WTC11 (cell line): ENCODE measurements around the gene RCAN2. TPM values are rescaled to one million over a fixed set of nuclear protein-coding genes. Genes with fewer than 3 reads are reported as not detected.

Source experiments
- ATAC-seq: fragments of 200-7000 bp; cut with Tn5 transposase; 2 replicates; pipeline ENCODE4 v1.10.0; 2021; ENCODE audit warnings: mild to moderate bottlenecking, moderate library complexity
- CTCF ChIA-PET: fragments of 300-600 bp; sonication (Branson Sonifier 250); formaldehyde crosslinking; loops from one replicate; lab custom pipeline; 2021; ENCODE audit warnings: antibody characterized with exemption; lab: Charles Lee
- POLR2A ChIA-PET: fragments of 350-600 bp; sonication (Branson Sonifier 250); formaldehyde crosslinking; loops from one replicate; lab custom pipeline; 2021; ENCODE audit warnings: antibody characterized with exemption; lab: Charles Lee
- DNase-seq: peaks from one replicate; pipeline ENCODE4 v3.0.0; 2021; ENCODE audit warnings: low spot score
- H3K27ac Mint-ChIP-seq: 2 replicates; pipeline ENCODE4 v1.8.0; 2021; ENCODE audit warnings: mixed read lengths
- H3K27me3 Mint-ChIP-seq: 2 replicates; pipeline ENCODE4 v1.8.0; 2021; ENCODE audit warnings: low read depth, mild to moderate bottlenecking, moderate library complexity, mixed read lengths
- H3K36me3 Mint-ChIP-seq: 2 replicates; pipeline ENCODE4 v1.8.0; 2021; ENCODE audit warnings: mixed read lengths
- H3K4me1 Mint-ChIP-seq: 2 replicates; pipeline ENCODE4 v1.8.0; 2022; ENCODE audit warnings: mixed read lengths
- H3K4me3 Mint-ChIP-seq: 2 replicates; pipeline ENCODE4 v1.8.0; 2021; ENCODE audit warnings: mild to moderate bottlenecking, moderate library complexity, mixed read lengths
- H3K9me3 Mint-ChIP-seq: 2 replicates; pipeline ENCODE4 v1.8.0; 2021; ENCODE audit warnings: mixed read lengths
- CREM ChIP-seq: sonication (generic); formaldehyde crosslinking; IDR thresholded peaks from 2 replicates; pipeline ENCODE4 v1.8.1; 2022; ENCODE audit warnings: mild to moderate bottlenecking, missing genetic modification reagents, moderate library complexity
- ETV6 ChIP-seq: sonication (generic); formaldehyde crosslinking; IDR thresholded peaks from 2 replicates; pipeline ENCODE4 v1.8.1; 2022; ENCODE audit warnings: mild to moderate bottlenecking, missing genetic modification reagents
- GRHL2 ChIP-seq: fragments of 250-450 bp; sonication (Bioruptor Pico); IDR thresholded peaks from 2 replicates; pipeline ENCODE4 v1.8.0; 2022; ENCODE audit warnings: mild to moderate bottlenecking, moderate library complexity; ENCODE audit not compliant: insufficient replicate concordance, severe bottlenecking
- GTF2I ChIP-seq: fragments of 250-450 bp; sonication (Bioruptor Pico); conservative IDR thresholded peaks from 2 replicates; pipeline ENCODE4 v1.4.0; 2021; ENCODE audit warnings: mild to moderate bottlenecking
- JUN ChIP-seq: sonication (generic); formaldehyde crosslinking; IDR thresholded peaks from 2 replicates; pipeline ENCODE4 v1.8.0; 2023; ENCODE audit warnings: mild to moderate bottlenecking, missing genetic modification reagents
- MXD4 ChIP-seq: fragments of 250-450 bp; sonication (Bioruptor Pico); IDR thresholded peaks from 2 replicates; pipeline ENCODE4 v1.8.0; 2021; ENCODE audit warnings: mild to moderate bottlenecking, moderate library complexity, borderline replicate concordance
- NR2C2 ChIP-seq: sonication (generic); formaldehyde crosslinking; IDR thresholded peaks from 2 replicates; pipeline ENCODE4 v1.8.0; 2022; ENCODE audit warnings: mild to moderate bottlenecking, missing genetic modification reagents
- SMAD3 ChIP-seq: sonication (generic); formaldehyde crosslinking; IDR thresholded peaks from 2 replicates; pipeline ENCODE4 v1.8.0; 2022; ENCODE audit warnings: missing genetic modification reagents, mild to moderate bottlenecking, borderline replicate concordance
- SP1 ChIP-seq: sonication (generic); formaldehyde crosslinking; conservative IDR thresholded peaks from 2 replicates; pipeline ENCODE4 v1.8.1; 2022; ENCODE audit warnings: missing genetic modification reagents
- TCF7 ChIP-seq: sonication (generic); formaldehyde crosslinking; IDR thresholded peaks from 2 replicates; pipeline ENCODE4 v1.8.0; 2022; ENCODE audit warnings: mild to moderate bottlenecking, low read depth, missing genetic modification reagents, moderate library complexity
- TEAD4 ChIP-seq: sonication (generic); formaldehyde crosslinking; IDR thresholded peaks from 2 replicates; pipeline ENCODE4 v1.8.0; 2022; ENCODE audit warnings: mild to moderate bottlenecking, missing genetic modification reagents
- TP53 ChIP-seq: sonication (generic); formaldehyde crosslinking; IDR thresholded peaks from 2 replicates; pipeline ENCODE4 v1.8.1; 2023; ENCODE audit warnings: mild to moderate bottlenecking, missing genetic modification reagents
- ZNF121 ChIP-seq: sonication (generic); formaldehyde crosslinking; IDR thresholded peaks from 2 replicates; pipeline ENCODE4 v1.8.0; 2023; ENCODE audit warnings: missing genetic modification reagents
- ZNF138 ChIP-seq: sonication (generic); formaldehyde crosslinking; conservative IDR thresholded peaks from 2 replicates; pipeline ENCODE4 v1.8.1; 2022; ENCODE audit warnings: mild to moderate bottlenecking, moderate library complexity, missing genetic modification reagents
- total RNA-seq: library from RNA; stranded (reverse); gene quantifications from 3 replicates; pipeline ENCODE4 v1.2.3, GENCODE V29; 2021
- TF ChIP-seq, protein P1 (sequence below): sonication (generic); formaldehyde crosslinking; IDR thresholded peaks from 2 replicates; pipeline ENCODE4 v1.8.0; 2023; ENCODE audit warnings: mild to moderate bottlenecking, missing genetic modification reagents
- TF ChIP-seq, protein P2 (sequence below): sonication (generic); formaldehyde crosslinking; IDR thresholded peaks from 2 replicates; pipeline ENCODE4 v1.8.1; 2023; ENCODE audit warnings: mild to moderate bottlenecking, missing genetic modification reagents, moderate library complexity
- TF ChIP-seq, protein P3 (sequence below): sonication (generic); formaldehyde crosslinking; IDR thresholded peaks from 2 replicates; pipeline ENCODE4 v1.8.1; 2023; ENCODE audit warnings: mild to moderate bottlenecking, missing genetic modification reagents
- TF ChIP-seq, protein P4 (sequence below): fragments of 250-450 bp; sonication (Bioruptor Pico); IDR thresholded peaks from 2 replicates; pipeline ENCODE4 v1.9.0; 2021; ENCODE audit warnings: mild to moderate bottlenecking
- TF ChIP-seq, protein P5 (sequence below): sonication (generic); formaldehyde crosslinking; IDR thresholded peaks from 2 replicates; pipeline ENCODE4 v1.8.1; 2022; ENCODE audit warnings: missing genetic modification reagents, borderline replicate concordance
- TF ChIP-seq, protein P6 (sequence below): sonication (generic); formaldehyde crosslinking; IDR thresholded peaks from 2 replicates; pipeline ENCODE4 v1.8.0; 2022; ENCODE audit warnings: mild to moderate bottlenecking, missing genetic modification reagents

RCAN2 gene
- total RNA-seq, 1 experiment from 2014 or later = 3.9 TPM

DNA sequence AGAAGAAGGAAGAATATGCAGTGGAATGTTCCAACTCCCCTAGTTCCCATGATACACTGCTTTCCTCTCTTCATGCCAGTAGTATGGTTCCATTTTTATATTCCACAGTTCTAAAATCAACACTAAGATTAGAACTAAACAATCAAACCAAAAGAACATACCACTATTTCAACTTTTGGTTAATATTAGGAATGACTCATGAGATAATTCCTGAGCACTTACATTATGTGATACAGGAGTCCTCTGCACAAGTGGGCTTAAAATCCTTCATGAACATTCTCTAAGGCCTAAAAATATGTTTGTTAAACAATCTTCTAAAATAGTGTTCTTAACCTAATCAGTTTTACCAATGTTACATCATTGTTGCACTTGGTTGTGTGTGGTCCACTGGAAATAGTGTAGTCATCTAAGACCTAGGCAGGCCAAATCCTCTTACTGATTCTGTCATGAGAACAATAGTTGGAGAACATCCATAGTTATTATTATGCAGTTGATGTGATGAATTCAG is 30.3 kb upstream of the RCAN2 start (continued):
- TF ChIP-seq, protein P1, sequence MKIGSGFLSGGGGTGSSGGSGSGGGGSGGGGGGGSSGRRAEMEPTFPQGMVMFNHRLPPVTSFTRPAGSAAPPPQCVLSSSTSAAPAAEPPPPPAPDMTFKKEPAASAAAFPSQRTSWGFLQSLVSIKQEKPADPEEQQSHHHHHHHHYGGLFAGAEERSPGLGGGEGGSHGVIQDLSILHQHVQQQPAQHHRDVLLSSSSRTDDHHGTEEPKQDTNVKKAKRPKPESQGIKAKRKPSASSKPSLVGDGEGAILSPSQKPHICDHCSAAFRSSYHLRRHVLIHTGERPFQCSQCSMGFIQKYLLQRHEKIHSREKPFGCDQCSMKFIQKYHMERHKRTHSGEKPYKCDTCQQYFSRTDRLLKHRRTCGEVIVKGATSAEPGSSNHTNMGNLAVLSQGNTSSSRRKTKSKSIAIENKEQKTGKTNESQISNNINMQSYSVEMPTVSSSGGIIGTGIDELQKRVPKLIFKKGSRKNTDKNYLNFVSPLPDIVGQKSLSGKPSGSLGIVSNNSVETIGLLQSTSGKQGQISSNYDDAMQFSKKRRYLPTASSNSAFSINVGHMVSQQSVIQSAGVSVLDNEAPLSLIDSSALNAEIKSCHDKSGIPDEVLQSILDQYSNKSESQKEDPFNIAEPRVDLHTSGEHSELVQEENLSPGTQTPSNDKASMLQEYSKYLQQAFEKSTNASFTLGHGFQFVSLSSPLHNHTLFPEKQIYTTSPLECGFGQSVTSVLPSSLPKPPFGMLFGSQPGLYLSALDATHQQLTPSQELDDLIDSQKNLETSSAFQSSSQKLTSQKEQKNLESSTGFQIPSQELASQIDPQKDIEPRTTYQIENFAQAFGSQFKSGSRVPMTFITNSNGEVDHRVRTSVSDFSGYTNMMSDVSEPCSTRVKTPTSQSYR (CRISPR knock-in tag) = no peak
- TF ChIP-seq, protein P2, sequence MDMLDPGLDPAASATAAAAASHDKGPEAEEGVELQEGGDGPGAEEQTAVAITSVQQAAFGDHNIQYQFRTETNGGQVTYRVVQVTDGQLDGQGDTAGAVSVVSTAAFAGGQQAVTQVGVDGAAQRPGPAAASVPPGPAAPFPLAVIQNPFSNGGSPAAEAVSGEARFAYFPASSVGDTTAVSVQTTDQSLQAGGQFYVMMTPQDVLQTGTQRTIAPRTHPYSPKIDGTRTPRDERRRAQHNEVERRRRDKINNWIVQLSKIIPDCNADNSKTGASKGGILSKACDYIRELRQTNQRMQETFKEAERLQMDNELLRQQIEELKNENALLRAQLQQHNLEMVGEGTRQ = no peak
- TF ChIP-seq NR2C2 (CRISPR knock-in tag) = no peak
- TF ChIP-seq TCF7 = no peak
- no peak for TF ChIP-seq CREM (CRISPR knock-in tag)

DNA sequence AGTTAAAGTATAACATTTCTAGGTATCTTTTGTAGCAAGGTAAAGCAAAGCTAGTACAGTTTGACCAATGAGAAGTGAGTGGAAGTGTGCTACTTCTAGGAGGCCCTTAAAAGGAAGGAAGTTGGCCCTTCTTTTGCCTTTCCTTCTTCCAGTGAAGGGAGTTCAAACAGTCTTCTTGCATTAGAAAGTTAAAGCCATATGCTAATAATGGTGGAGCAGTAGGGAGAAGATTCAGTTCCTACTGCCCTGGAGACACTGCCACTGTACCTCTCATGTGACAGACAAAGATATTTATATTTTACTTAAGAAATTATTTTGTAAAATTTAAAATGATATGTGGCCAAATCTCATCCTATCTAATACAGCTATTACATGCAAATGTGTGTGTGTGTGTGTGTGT is 26.0 kb upstream of the RCAN2 start:
- TF ChIP-seq JUN (CRISPR knock-in tag) (no peak), NR2C2 (CRISPR knock-in tag) (no peak), ZNF121 (no peak), SMAD3 (no peak), TEAD4 (CRISPR knock-in tag) (no peak), MXD4 (CRISPR knock-in tag) (no peak), GRHL2 (no peak), ZNF138 (CRISPR knock-in tag) (no peak), GTF2I (no peak), TP53 (no peak), SP1 (no peak), ETV6 (no peak)
- TF ChIP-seq, protein P3, sequence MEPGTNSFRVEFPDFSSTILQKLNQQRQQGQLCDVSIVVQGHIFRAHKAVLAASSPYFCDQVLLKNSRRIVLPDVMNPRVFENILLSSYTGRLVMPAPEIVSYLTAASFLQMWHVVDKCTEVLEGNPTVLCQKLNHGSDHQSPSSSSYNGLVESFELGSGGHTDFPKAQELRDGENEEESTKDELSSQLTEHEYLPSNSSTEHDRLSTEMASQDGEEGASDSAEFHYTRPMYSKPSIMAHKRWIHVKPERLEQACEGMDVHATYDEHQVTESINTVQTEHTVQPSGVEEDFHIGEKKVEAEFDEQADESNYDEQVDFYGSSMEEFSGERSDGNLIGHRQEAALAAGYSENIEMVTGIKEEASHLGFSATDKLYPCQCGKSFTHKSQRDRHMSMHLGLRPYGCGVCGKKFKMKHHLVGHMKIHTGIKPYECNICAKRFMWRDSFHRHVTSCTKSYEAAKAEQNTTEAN = no peak
- TF ChIP-seq, protein P4, sequence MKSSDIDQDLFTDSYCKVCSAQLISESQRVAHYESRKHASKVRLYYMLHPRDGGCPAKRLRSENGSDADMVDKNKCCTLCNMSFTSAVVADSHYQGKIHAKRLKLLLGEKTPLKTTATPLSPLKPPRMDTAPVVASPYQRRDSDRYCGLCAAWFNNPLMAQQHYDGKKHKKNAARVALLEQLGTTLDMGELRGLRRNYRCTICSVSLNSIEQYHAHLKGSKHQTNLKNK (CRISPR knock-in tag) = no peak
- TF ChIP-seq, protein P5, sequence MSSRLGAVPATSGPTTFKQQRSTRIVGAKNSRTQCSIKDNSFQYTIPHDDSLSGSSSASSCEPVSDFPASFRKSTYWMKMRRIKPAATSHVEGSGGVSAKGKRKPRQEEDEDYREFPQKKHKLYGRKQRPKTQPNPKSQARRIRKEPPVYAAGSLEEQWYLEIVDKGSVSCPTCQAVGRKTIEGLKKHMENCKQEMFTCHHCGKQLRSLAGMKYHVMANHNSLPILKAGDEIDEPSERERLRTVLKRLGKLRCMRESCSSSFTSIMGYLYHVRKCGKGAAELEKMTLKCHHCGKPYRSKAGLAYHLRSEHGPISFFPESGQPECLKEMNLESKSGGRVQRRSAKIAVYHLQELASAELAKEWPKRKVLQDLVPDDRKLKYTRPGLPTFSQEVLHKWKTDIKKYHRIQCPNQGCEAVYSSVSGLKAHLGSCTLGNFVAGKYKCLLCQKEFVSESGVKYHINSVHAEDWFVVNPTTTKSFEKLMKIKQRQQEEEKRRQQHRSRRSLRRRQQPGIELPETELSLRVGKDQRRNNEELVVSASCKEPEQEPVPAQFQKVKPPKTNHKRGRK (CRISPR knock-in tag) = no peak
- TF ChIP-seq, protein P6, sequence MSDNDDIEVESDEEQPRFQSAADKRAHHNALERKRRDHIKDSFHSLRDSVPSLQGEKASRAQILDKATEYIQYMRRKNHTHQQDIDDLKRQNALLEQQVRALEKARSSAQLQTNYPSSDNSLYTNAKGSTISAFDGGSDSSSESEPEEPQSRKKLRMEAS = no peak
- TF ChIP-seq, protein P2 = no peak
- CTCF ChIA-PET = no interaction called here
- Mint-ChIP-seq H3K4me1 (no peaks in the 10 kb centered on the region), H3K36me3 (no peaks in the 10 kb centered on the region), H3K27ac (no peak overlapping the region), H3K9me3 (no peaks in the 10 kb centered on the region), H3K27me3 (no peaks in the 10 kb centered on the region), H3K4me3 (no peak overlapping the region)
- POLR2A ChIA-PET = no interaction called here
- ATAC-seq (no peak), DNase-seq (no peak)
